ENCODE measurements around the gene CRIP2.

Gene CRIP2

DNA sequence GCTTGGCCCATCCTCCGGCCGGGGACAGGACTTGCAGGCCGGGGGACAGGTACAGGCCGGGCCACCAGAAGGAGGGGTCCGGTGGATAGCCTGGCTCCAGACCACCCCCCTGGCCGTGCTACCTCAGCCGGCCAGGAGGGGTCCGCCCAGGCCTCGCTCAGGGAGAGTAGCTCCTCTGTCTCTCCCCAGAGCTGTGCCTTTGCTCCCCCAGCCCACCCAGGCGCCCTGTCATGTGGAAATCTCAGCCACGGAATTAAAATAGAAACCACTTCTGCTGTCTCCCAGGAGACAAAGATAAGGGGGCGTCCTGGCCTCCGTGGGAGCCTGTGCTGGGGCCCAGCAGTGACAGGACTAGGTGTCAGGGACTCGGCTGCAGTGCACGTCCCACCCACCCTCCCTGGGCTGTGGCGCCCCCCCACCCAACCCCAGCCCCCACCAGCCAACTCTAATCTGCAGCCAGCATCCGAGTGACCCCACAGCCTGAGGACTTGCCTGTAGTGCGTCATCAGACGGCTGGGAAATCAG is 3.3 kb upstream of the CRIP2 start:
- Histone ChIP-seq H3K36me3 (ENCODE audit: low read depth) (peaks cover 33% of the 10 kb centered on the region), H3K9me3 (ENCODE audit: severe bottlenecking) (no peaks in the 10 kb centered on the region), H3K4me1 (ENCODE audit: insufficient read depth, poor library complexity, severe bottlenecking) (peaks cover 6% of the 10 kb centered on the region), H3K4me3 (ENCODE audit: severe bottlenecking) (no peak overlapping the region), H3K27ac (ENCODE audit: poor library complexity, severe bottlenecking) (no peak overlapping the region), H3K27me3 (ENCODE audit: insufficient read depth, poor library complexity, severe bottlenecking) (no peaks in the 10 kb centered on the region)
- TF ChIP-seq, protein P1, sequence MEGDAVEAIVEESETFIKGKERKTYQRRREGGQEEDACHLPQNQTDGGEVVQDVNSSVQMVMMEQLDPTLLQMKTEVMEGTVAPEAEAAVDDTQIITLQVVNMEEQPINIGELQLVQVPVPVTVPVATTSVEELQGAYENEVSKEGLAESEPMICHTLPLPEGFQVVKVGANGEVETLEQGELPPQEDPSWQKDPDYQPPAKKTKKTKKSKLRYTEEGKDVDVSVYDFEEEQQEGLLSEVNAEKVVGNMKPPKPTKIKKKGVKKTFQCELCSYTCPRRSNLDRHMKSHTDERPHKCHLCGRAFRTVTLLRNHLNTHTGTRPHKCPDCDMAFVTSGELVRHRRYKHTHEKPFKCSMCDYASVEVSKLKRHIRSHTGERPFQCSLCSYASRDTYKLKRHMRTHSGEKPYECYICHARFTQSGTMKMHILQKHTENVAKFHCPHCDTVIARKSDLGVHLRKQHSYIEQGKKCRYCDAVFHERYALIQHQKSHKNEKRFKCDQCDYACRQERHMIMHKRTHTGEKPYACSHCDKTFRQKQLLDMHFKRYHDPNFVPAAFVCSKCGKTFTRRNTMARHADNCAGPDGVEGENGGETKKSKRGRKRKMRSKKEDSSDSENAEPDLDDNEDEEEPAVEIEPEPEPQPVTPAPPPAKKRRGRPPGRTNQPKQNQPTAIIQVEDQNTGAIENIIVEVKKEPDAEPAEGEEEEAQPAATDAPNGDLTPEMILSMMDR (IDR thresholded peaks at IDR 0.05; ENCODE audit: poor library complexity, severe bottlenecking), result no peak
- ATAC-seq (ENCODE audit: low read depth) (no peak), DNase-seq (ENCODE audit: low spot score) (no peak)

DNA sequence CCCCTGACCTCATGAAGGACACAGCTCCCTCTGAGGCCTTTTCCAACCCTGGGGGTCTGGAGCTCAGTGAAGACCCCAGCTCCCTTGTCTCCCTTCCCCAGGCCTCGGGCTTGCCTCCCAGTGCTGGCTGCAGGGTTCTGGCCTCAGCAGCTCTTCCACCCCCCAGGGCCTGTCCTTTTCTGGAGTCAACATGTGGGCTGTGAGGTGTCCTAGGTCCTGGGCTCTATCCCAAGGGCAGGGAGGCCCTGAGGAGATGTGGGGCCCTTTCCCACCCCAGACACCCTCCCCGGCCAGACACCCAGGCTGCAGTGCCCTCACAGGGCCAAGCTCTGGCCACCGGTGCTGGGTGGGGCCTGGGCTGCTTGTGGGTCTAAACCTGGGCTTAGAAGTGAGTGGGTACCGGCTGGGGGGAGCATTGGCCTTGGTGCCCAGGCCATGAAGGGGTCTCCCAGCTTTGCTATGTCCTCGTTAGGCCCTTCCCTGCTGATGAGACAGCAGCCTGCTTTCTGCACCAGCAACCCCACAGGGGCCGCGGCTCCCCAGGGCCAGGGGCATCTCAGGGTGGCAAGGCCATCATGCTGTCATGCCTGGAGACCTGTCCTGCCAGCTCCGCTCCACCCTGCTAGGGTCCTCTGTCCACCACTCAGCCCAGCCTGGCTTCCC is 2.7 kb upstream of the CRIP2 start:
- Histone ChIP-seq H3K36me3 (ENCODE audit: low read depth) (peaks cover 27% of the 10 kb centered on the region), H3K27me3 (ENCODE audit: insufficient read depth, poor library complexity, severe bottlenecking) (no peaks in the 10 kb centered on the region), H3K9me3 (ENCODE audit: severe bottlenecking) (no peaks in the 10 kb centered on the region), H3K4me3 (ENCODE audit: severe bottlenecking) (no peak overlapping the region), H3K4me1 (ENCODE audit: insufficient read depth, poor library complexity, severe bottlenecking) (peaks cover 12% of the 10 kb centered on the region), H3K27ac (ENCODE audit: poor library complexity, severe bottlenecking) (peak overlapping the region; percentile 89)
- TF ChIP-seq, protein P1 (IDR thresholded peaks at IDR 0.05; ENCODE audit: poor library complexity, severe bottlenecking), result no peak
- ATAC-seq (ENCODE audit: low read depth), result no peak
- no peak for DNase-seq (ENCODE audit: low spot score)

DNA sequence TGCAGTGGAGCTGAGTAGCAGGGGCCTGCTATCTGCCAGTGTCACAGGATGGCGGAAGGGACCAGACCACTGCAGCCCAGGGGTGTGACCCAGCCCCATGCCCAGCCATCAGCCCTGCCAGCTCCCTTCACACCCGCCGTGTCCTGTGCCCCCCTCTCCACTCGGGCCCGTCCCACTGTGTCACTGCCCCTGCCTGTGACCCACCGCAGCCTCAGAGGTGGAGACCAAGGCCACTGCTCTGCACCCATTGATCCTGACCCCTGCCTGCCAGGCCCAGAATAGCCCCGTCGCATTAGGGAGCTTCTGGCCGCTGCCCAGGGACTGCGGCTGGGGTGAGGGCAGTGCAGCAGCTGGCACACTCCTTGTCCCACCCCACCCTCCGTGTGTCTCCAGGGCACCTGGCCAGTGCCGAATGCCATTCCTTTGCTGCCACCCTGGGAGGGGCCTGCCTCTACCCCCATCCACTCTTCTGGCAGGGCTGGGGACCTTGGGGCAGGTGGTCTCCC is 2.1 kb upstream of the CRIP2 start:
- peak overlapping the region; percentile 89 for H3K27ac ChIP-seq (ENCODE audit: poor library complexity, severe bottlenecking)

DNA sequence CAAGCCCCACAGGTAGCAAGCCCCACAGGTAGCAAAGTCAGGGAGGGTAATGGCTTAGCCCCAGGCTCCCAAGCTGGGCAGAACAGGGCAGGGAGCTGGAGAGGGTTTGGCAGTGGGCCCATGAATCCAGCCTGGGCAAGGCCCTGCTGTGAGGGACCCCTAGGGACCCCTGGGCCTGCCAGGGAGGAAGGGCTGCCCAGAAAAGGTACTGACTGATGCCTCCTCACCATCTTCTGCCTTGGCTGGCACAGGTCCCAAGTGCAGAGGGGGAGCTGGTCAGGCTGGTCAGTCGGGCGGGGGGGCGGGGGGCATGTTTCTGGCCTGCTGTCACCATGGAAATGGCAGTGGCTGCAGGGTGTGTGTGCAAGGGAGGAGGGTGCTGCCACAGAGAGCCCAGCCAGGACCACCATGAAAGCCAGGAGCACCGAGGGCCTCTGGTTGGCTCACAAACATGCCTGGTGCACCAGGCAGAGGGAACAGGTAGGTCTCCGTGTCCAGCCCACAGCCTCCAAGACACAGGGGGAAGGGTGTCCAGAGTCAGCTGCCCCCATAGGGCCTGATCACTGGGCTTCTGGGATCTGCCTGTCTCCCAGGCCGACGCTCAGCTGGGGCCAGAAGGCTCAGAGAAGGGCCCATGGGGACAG is 1.5 kb upstream of the CRIP2 start:
- H3K27ac ChIP-seq (ENCODE audit: poor library complexity, severe bottlenecking), result peak overlapping the region; percentile 89
- TF ChIP-seq, protein P1 (IDR thresholded peaks at IDR 0.05; ENCODE audit: poor library complexity, severe bottlenecking), result no peak

More for the DNA sequence above, 2.1 kb upstream of the CRIP2 start:
- peaks cover 16% of the 10 kb centered on the region for H3K4me1 ChIP-seq (ENCODE audit: insufficient read depth, poor library complexity, severe bottlenecking)
- no peaks in the 10 kb centered on the region for H3K27me3 ChIP-seq (ENCODE audit: insufficient read depth, poor library complexity, severe bottlenecking)
- H3K36me3 ChIP-seq (ENCODE audit: low read depth), result peaks cover 21% of the 10 kb centered on the region
- ATAC-seq (ENCODE audit: low read depth) (no peak), DNase-seq (ENCODE audit: low spot score) (no peak)
- H3K9me3 ChIP-seq (ENCODE audit: severe bottlenecking), result no peaks in the 10 kb centered on the region
- TF ChIP-seq, protein P1 (IDR thresholded peaks at IDR 0.05; ENCODE audit: poor library complexity, severe bottlenecking), result no peak
- no peak overlapping the region for H3K4me3 ChIP-seq (ENCODE audit: severe bottlenecking)

More for the DNA sequence above, 1.5 kb upstream of the CRIP2 start:
- ATAC-seq (ENCODE audit: low read depth), result peak; percentile 2
- Histone ChIP-seq H3K36me3 (ENCODE audit: low read depth) (peaks cover 15% of the 10 kb centered on the region), H3K9me3 (ENCODE audit: severe bottlenecking) (no peaks in the 10 kb centered on the region), H3K4me1 (ENCODE audit: insufficient read depth, poor library complexity, severe bottlenecking) (peaks cover 16% of the 10 kb centered on the region), H3K4me3 (ENCODE audit: severe bottlenecking) (peak overlapping the region; percentile 89), H3K27me3 (ENCODE audit: insufficient read depth, poor library complexity, severe bottlenecking) (no peaks in the 10 kb centered on the region)
- DNase-seq (ENCODE audit: low spot score), result no peak
